GM12891 (cell line): ENCODE results near the gene EVC2.

Experiments used
- DNase-seq: peaks from one replicate; pipeline ENCODE4 v3.0.0; 2011; ENCODE audit warnings: low spot score; ENCODE audit not compliant: insufficient read length
- FAIRE-seq: peaks from 2 replicates; lab custom pipeline; 2011; peaks lifted over from hg19 to GRCh38; lab: Jason Lieb, UNC
- PAX5 ChIP-seq: IDR thresholded peaks from 2 replicates; pipeline ENCODE4 v1.6.1; 2011; ENCODE audit warnings: low read length, moderate library complexity, mild to moderate bottlenecking; ENCODE audit not compliant: insufficient read depth, severe bottlenecking
- POLR2A ChIP-seq: IDR thresholded peaks from 2 replicates; pipeline ENCODE4 v1.6.1; 2011; ENCODE audit warnings: low read depth, low read length, control low read depth
- POLR2AphosphoS5 ChIP-seq: IDR thresholded peaks from 2 replicates; pipeline ENCODE4 v1.6.1; 2011; ENCODE audit warnings: low read depth, low read length, control low read depth
- POU2F2 ChIP-seq: IDR thresholded peaks from 2 replicates; pipeline ENCODE4 v1.6.1; 2011; ENCODE audit warnings: low read depth, mild to moderate bottlenecking, control low read depth, low read length, moderate library complexity
- SPI1 ChIP-seq: IDR thresholded peaks from 2 replicates; pipeline ENCODE4 v1.6.1; 2011; ENCODE audit warnings: low read depth, low read length, control low read depth
- TAF1 ChIP-seq: IDR thresholded peaks from 2 replicates; pipeline ENCODE4 v1.6.1; 2011; ENCODE audit warnings: low read depth, low read length, control low read depth

EVC2 gene

GRCh38 chr4:5752376-5753184 lies 44.2 kb upstream of the EVC2 start:
- no peak for FAIRE-seq
- DNase-seq = no peak
- TF ChIP-seq TAF1 (no peak), POU2F2 (no peak), POLR2AphosphoS5 (no peak), POLR2A (no peak), PAX5 (no peak), SPI1 (no peak)

GRCh38 chr4:5751666-5752375 lies 43.5 kb upstream of the EVC2 start:
- FAIRE-seq (no peak), DNase-seq (no peak)
- no peak for TF ChIP-seq TAF1

- no peak for FAIRE-seq
- TF ChIP-seq POLR2A = no peak
- no peak for DNase-seq
Measured at GRCh38 chr4:5750946-5751665, 42.7 kb upstream of the EVC2 start.

GRCh38 chr4:5750052-5750945 lies 41.9 kb upstream of the EVC2 start:
- DNase-seq (no peak), FAIRE-seq (no peak)
- no peak for TF ChIP-seq TAF1
- no peak for TF ChIP-seq POU2F2
- TF ChIP-seq PAX5 = no peak
- TF ChIP-seq POLR2A = no peak
- no peak for TF ChIP-seq POLR2AphosphoS5
- no peak for TF ChIP-seq SPI1

- TF ChIP-seq POU2F2 = no peak
- no peak for FAIRE-seq
- DNase-seq = no peak
Measured at GRCh38 chr4:5749568-5749967, 41.2 kb upstream of the EVC2 start.

- no peak for TF ChIP-seq TAF1
- TF ChIP-seq POU2F2 = no peak
- TF ChIP-seq SPI1 = no peak
- no peak for TF ChIP-seq POLR2A
- no peak for TF ChIP-seq PAX5
- no peak for TF ChIP-seq POLR2AphosphoS5
- no peak for DNase-seq
Measured at GRCh38 chr4:5747738-5748375, 39.5 kb upstream of the EVC2 start.

GRCh38 chr4:5746829-5747737 lies 38.7 kb upstream of the EVC2 start:
- no peak for FAIRE-seq
- DNase-seq = no peak
- no peak for TF ChIP-seq POU2F2
- no peak for TF ChIP-seq POLR2A
- TF ChIP-seq PAX5 = no peak
- TF ChIP-seq POLR2AphosphoS5 = no peak
- TF ChIP-seq TAF1 = no peak
- no peak for TF ChIP-seq SPI1

More at GRCh38 chr4:5747738-5748375, 39.5 kb upstream of the EVC2 start:
- FAIRE-seq = no peak

GRCh38 chr4:5746250-5746649 lies 37.9 kb upstream of the EVC2 start:
- FAIRE-seq (no peak), DNase-seq (no peak)
- TF ChIP-seq POLR2AphosphoS5 = no peak
- TF ChIP-seq SPI1 = no peak
- no peak for TF ChIP-seq PAX5
- TF ChIP-seq POLR2A = no peak
- TF ChIP-seq TAF1 = no peak
- no peak for TF ChIP-seq POU2F2

GRCh38 chr4:5742968-5743367 lies 34.6 kb upstream of the EVC2 start:
- FAIRE-seq = no peak

More at GRCh38 chr4:5742968-5743367, 34.6 kb upstream of the EVC2 start:
- no peak for DNase-seq
- TF ChIP-seq TAF1 (no peak), SPI1 (no peak), POU2F2 (no peak), PAX5 (no peak), POLR2A (no peak), POLR2AphosphoS5 (no peak)
